HepG2 (cell line): Measurements from ENCODE around the gene PFN4. TPM values are rescaled to one million over a fixed set of nuclear protein-coding genes. Genes with fewer than 3 reads are reported as not detected.

Experiments used
- ETS1 ChIP-seq: sonication (generic); formaldehyde crosslinking; IDR thresholded peaks from 2 replicates; pipeline ENCODE4 v1.4.0; 2020; ENCODE audit warnings: missing genetic modification reagents
- FOXK1 ChIP-seq: sonication (generic); formaldehyde crosslinking; IDR thresholded peaks from 2 replicates; pipeline ENCODE4 v1.4.0; 2020; ENCODE audit warnings: low read depth, missing genetic modification reagents, borderline replicate concordance
- GLMP ChIP-seq: sonication (generic); formaldehyde crosslinking; IDR thresholded peaks from 2 replicates; pipeline ENCODE4 v1.9.0; 2021; ENCODE audit warnings: missing genetic modification reagents, mild to moderate bottlenecking, borderline replicate concordance
- HNF4A ChIP-seq: sonication (generic); formaldehyde crosslinking; IDR thresholded peaks from 2 replicates; pipeline ENCODE4 v1.4.0; 2020; ENCODE audit warnings: missing genetic modification reagents
- IKZF1 ChIP-seq: fragments of 450-650 bp; IDR thresholded peaks from 2 replicates; pipeline ENCODE4 v1.7.1; 2016
- MIER3 ChIP-seq: IDR thresholded peaks from 2 replicates; pipeline ENCODE4 v1.6.1; 2016; ENCODE audit warnings: missing compliant biosample characterization, borderline replicate concordance
- NCOR1 ChIP-seq: fragments of 200-600 bp; sonication (generic); IDR thresholded peaks from 2 replicates; pipeline ENCODE4 v1.7.0; 2017; ENCODE audit warnings: antibody characterized with exemption, low read length, borderline replicate concordance
- ZBTB46 ChIP-seq: sonication (generic); formaldehyde crosslinking; IDR thresholded peaks from 2 replicates; pipeline ENCODE4 v1.4.0; 2020; ENCODE audit warnings: mild to moderate bottlenecking, missing genetic modification reagents, borderline replicate concordance
- ZFP36L1 ChIP-seq: sonication (generic); formaldehyde crosslinking; IDR thresholded peaks from 2 replicates; pipeline ENCODE4 v1.8.0; 2022; ENCODE audit warnings: mild to moderate bottlenecking, missing genetic modification reagents, moderate library complexity
- ZNF274 ChIP-seq: sonication (generic); formaldehyde crosslinking; IDR thresholded peaks from 2 replicates; pipeline ENCODE4 v1.5.1; 2020; ENCODE audit warnings: mild to moderate bottlenecking, missing genetic modification reagents
- ZNF318 ChIP-seq: sonication (generic); formaldehyde crosslinking; IDR thresholded peaks from 2 replicates; pipeline ENCODE4 v1.4.0; 2020; ENCODE audit warnings: mild to moderate bottlenecking, missing genetic modification reagents
- ZNF329 ChIP-seq: sonication (generic); formaldehyde crosslinking; IDR thresholded peaks from 2 replicates; pipeline ENCODE4 v1.9.0; 2021; ENCODE audit warnings: low read depth, mild to moderate bottlenecking, missing genetic modification reagents
- ZNF552 ChIP-seq: sonication (generic); formaldehyde crosslinking; IDR thresholded peaks from 2 replicates; pipeline ENCODE4 v1.9.0; 2022; ENCODE audit warnings: missing genetic modification reagents, mild to moderate bottlenecking, borderline replicate concordance
- ZNF557 ChIP-seq: sonication (generic); formaldehyde crosslinking; IDR thresholded peaks from 2 replicates; pipeline ENCODE4 v1.4.0; 2020; ENCODE audit warnings: missing genetic modification reagents
- ZNF674 ChIP-seq: sonication (generic); formaldehyde crosslinking; IDR thresholded peaks from 2 replicates; pipeline ENCODE4 v1.5.0; 2020; ENCODE audit warnings: low read depth, mild to moderate bottlenecking, missing genetic modification reagents
- ZZZ3 ChIP-seq: sonication (generic); formaldehyde crosslinking; IDR thresholded peaks from 2 replicates; pipeline ENCODE4 v1.4.0; 2020; ENCODE audit warnings: missing genetic modification reagents, mild to moderate bottlenecking, borderline replicate concordance
- polyA plus RNA-seq, 8 experiments: library from polyadenylated mRNA; depleted of rRNA in 3 of 8; stranded (reverse) in 7 of 8; unstranded in 1 of 8; fragments of >200 nt; fragmentation: Illumina TruSeq in 4 of 8; extraction: Trizol in 4 of 8; gene quantifications; 2 replicates each; pipeline versions ENCODE4 v1.2.1 to v1.2.3, GENCODE V29; 2011 to 2016; ENCODE audit warnings: low read depth in 4 of 8, missing spikeins in 1 of 8, mixed read lengths in 1 of 8; ENCODE audit not compliant: insufficient read depth in 1 of 8
- total RNA-seq, 5 experiments: library from RNA; depleted of rRNA; stranded (reverse); fragments of >200 nt; fragmentation: Illumina TruSeq; extraction: Trizol; gene quantifications; 2 replicates each; pipeline ENCODE4 v1.2.3, GENCODE V29; 2016; ENCODE audit warnings: low read depth in 1 of 5

PFN4 gene
- total and polyA plus RNA-seq, 2 of the 13 experiments (the other 11 are each of a cell fraction or from before 2014, with no cell fraction given), result 0.12 to 0.20 TPM

GRCh38 chr2:24083567-24084385 lies 39.4 kb downstream of the PFN4 start (continued):
- TF ChIP-seq ZFP36L1 (no peak), ETS1 (CRISPR knock-in tag) (no peak; the same call in 1 of the 2 replicates), ZNF318 (CRISPR knock-in tag) (0 out of 2 replicates have a peak, but pooled peaks have one; percentile 53), IKZF1 (no peak), ZNF274 (CRISPR knock-in tag) (peak; percentile 84), ZBTB46 (CRISPR knock-in tag) (no peak), HNF4A (CRISPR knock-in tag) (peak; percentile 88), NCOR1 (peak; percentile 81; the same call in 1 of the 2 replicates), FOXK1 (CRISPR knock-in tag) (peak; percentile 50; the same call in 1 of the 2 replicates), ZNF329 (peak; percentile 63; the same call in 1 of the 2 replicates), ZNF674 (CRISPR knock-in tag) (no peak), ZNF552 (no peak; the same call in 1 of the 2 replicates), MIER3 (CRISPR knock-in tag) (no peak; the same call in 1 of the 2 replicates), GLMP (CRISPR knock-in tag) (no peak), ZNF557 (CRISPR knock-in tag) (peak; percentile 27), ZZZ3 (CRISPR knock-in tag) (no peak)
